Central memory CD4-positive, alpha-beta T cell (primary cell): ENCODE results near the gene FAR2.

Source experiments
- DNase-seq: peaks from one replicate; pipeline ENCODE4 v3.0.0; 2022

The FAR2 gene

DNA sequence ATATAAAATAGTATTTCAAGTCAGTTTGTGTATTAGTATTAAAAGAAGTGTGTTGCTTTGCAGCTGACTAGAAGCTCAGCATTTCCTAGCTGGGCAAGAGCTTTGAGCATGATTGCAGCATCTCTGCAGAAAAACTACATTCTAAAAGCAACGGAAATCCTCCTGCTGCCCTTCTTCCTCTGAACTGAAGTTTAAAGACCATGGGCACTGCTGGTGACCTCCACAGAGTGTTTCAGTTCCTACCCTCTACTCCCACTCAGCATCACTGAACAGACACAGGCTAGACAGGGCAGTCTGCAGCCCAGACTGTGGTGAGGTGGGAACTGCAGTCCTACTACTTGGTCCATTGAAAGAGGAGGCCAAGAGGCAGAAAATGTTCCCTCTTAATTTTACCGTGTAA is 59.0 kb downstream of the FAR2 start:
- no peak for DNase-seq

DNA sequence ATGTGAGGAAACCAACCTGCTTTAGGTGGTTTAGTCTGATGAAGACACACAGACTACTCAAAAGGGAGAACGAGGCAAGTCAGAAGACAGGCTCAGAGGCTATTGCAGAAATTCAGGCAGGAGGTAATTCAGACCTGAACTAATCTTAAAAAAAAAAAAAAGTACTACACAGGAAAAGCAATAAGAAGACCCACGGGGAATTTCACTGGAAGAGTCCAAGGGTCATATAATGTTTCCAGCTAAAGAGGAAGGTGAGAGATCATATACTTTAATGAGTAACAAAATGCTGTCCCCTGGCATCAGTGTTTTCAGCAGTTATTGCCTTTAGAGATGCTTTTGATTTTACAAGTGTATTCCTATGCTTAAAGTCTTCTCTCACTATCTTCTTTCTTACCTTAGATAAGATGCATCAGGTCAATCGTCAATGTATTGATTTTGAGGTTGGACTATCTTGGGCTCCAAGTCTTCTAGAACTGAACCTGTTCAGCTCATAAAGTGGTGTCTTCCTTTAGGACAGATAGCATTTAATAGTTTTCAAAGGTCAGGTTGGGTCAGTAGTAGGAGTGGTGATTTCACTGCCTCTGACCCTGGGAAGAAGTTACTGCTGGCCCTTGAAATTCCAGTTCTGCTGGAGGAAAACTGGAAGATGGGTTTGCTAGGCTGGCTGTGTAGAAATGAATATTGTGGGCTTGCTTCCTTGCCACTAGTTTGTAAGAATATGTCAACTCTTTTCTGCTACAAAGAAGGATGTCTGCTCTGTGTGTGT is 60.0 kb downstream of the FAR2 start:
- DNase-seq: no peak

DNA sequence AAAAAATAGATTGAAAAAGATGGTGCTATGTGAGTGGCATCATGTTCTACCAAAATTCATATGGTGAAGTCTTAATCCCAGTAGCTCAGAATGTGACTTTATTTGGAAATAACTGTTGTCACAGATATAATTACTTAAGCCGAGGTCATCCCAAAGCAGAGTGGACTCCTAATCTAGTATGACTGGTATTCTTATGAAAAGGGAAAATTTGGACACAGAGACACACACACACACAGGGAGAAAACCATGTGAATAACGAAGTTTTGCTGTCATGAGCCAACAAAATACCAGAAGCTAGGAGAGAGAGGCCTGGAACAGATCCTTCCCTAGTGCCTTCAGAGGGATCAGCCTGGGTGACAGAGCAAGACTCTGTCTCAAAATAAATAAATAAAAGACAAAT is 62.6 kb downstream of the FAR2 start:
- DNase-seq: no peak

DNA sequence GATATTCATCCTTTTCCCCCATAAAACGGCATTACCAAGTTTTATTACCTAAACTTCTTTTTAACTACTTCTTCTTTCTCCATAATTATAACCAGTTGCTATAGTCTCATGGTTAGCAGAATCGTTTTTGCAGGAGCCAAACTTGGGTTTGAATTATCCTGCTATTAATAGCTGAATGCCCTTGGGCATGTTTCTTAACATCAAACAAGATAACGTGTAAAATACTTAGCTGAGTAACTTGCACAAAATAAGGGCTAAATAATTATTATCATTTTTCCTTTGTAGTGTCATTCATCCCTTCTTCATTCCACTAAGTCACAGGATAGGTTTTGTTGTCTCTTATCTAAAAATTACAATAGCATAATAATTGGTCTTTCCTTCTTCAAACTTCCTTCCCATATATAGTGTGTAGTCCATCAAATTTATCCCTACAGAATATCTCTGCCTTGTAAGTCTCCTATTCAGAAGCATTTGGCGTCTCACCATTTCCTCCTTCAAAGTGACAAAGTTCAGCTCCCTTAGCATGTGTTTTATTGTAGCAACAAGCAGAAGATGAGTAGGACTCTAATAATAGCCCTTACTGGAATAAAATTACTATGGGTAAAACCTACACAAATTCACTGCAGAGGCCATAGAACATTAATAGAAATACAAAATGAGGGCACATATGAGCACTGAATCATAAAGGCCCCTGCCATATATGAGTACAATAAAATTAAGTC is 63.8 kb downstream of the FAR2 start:
- no peak for DNase-seq

DNA sequence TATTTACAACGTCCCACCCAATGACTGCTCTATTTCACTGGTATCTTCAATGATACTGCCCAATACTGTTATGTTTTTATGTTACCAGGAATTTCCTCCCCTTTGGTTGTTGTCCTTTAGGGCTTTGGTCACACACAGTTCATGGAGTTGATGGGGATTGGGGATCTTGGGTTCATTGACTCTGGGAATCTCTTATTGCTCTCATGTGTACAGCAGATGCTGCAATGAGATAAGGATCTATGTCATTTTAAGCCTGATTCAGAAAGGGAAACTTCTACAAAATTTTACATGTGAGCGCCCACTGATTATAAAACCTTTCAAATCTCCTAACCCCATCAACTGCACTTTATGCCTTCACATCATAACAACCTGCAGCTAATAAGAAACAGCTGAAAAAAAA is 67.2 kb downstream of the FAR2 start:
- no peak for DNase-seq

GRCh38 chr12:29216797-29217575 is 67.9 kb downstream of the FAR2 start:
- DNase-seq: no peak

- no peak for DNase-seq
Observed at GRCh38 chr12:29220632-29221336, 71.7 kb downstream of the FAR2 start.

GRCh38 chr12:29222200-29222599 is 73.1 kb downstream of the FAR2 start:
- DNase-seq: no peak

DNA sequence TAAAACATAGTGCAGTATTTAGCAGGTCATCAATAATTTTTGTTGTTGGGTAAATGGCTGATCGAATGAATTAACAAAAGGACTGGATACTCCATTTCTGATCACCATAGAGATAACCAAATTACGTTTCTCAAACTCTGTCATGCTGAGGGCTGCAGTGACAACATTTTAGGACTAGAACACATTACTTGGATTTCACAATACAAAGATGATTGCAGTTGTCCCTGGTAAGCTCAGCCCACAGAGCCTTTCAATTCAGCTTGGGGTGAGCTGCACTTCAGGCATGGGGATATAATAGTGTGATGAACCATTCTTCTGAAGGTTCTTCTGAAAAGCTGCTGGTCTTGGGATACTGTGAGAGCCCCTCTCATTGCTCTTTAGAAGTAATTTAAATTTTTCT is 74.3 kb downstream of the FAR2 start:
- DNase-seq: no peak

GRCh38 chr12:29223956-29224543 is 75.0 kb downstream of the FAR2 start:
- no peak for DNase-seq

DNA sequence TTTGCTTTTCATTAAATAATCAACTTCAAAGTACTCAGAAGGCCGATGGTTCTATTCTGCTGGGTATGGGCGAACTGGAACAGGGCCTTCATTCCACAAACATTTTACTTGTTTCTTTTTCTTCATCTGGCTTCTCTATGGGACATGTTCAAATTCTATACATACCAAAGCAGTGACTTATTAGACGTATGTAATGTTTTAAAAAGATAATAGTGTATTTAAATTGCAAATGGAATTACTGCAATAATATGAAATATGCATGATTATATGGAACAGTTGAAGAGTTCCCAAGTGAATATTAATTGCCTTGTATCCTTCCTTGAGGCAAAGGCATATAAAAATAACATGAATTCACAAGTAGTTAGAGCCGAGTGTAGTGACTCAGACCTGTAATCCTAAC is 75.5 kb downstream of the FAR2 start:
- DNase-seq: no peak

DNA sequence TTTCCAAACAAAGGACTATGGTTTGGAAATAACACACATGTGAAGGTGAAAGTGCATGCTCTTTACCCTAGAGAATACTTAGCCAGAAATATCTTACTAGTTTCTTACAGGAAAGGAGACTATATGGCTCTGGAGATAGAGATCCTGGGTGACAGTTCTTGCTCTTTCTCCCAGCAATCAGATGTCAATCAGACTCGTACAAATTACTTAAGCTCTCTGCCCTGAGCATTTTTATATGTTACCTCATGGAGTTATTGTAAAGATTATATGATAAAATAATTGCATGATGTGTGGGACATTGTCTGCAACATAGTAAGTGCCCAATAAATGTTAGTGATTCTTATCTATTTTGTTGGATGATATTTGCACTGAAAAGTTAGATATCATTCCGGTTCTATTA is 76.8 kb downstream of the FAR2 start:
- no peak for DNase-seq

GRCh38 chr12:29226616-29227015 is 77.5 kb downstream of the FAR2 start:
- no peak for DNase-seq

DNA sequence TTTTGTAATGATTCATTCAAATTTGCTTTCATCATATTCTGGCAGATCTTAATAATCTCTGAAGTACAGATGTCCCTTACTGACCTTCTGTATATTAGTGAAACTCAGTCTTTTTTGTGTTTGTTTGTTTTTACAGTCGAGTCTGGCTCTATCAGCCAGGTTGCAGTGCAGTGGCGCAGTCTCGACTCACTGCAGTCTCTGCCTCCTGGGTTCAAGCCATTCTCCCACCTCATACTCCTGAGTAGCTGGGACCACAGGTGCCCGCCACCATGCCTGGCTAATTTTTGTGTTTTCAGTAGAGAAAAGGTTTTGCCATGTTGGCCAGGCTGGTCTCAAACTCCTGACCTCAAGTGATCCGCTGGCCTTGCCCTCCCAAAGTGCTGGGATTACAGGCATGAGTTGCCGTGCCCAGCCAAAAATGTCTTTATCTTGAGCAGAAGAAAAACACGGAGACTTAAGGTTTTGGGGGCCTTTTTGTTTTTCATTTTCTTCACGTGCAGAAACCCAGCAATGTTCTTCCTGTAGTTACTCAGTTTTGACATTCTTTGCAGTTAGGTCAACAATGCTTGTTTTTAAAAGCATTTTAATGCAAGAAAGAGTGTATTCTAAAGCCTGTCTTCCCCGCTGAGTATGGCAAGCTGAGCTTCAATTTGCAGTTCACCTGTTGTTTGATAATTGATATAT is 79.5 kb downstream of the FAR2 start:
- no peak for DNase-seq

GRCh38 chr12:29229158-29229505 is 80.1 kb downstream of the FAR2 start:
- DNase-seq: no peak

- DNase-seq: no peak
Observed at GRCh38 chr12:29229937-29230336, 80.9 kb downstream of the FAR2 start.

DNA sequence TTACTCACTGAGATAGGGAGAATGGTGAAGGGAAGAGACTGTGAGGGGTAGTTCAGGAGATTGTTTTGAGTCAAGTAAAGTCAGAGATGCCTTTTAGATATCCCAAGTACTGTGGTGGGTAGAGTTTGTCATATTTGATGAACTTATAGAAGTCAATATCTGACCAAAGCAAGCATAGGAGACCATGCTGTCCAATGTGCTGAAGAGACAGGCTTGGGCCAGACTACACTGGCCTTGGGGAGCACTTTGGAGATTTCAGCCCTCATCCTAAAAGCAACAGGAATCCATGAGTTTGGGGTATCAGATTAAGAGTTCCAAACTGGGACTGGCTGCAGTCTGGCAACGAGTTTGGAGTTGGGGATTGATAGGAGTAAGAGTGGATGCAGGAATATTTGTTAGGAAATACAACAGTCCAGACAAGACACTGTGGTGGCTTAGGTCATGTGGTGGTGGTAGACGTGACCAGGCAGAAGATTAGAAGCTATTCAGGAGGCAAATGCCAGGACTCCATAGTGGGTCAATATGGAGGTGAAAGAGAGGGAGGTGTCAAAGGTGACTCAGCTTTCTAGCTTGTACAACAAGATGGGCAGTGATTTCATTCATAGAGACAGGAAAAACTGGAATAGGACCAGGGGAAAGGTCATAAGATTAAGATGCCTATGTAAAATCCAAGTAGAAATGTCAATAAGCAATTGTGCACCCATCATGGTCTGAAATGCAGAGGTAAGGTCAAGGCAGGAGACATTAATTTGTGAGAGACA is 81.9 kb downstream of the FAR2 start:
- DNase-seq: no peak

GRCh38 chr12:29232086-29232485 is 83.0 kb downstream of the FAR2 start:
- no peak for DNase-seq

GRCh38 chr12:29234552-29234951 is 85.5 kb downstream of the FAR2 start:
- DNase-seq: no peak

DNA sequence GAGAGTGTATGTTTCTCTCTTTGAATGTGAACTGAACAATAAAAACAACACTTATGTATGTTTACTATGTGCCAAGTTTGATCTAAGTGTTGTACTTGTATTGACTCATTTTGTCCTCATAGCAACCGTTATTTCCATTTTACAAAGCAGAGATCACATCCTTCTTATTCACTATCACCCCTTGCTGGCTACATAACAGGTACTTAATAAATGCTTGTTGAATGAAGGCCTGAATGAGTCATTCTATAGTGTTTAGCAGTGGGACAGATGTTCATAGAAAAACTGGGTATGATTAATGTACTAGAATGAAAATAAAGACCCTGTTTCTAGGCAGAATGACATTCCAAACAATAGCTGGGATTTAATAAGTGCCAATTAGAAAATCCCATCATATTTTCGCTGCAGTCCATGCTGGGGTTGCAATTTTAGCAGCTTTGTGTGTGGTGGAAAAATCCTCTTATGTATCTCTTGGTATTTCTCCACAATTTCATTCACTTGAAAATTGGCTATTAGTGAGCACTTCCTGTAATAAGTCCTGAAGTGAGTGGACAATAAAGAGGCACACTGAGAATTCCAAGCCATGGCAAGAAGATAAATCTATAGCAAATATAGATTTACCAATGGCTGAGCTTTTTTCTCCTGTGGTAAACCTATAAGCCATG is 86.0 kb downstream of the FAR2 start:
- no peak for DNase-seq

GRCh38 chr12:29238822-29239291 is 89.8 kb downstream of the FAR2 start:
- DNase-seq: no peak
